WTC11 (cell line): ENCODE data around the gene TCP11L2.

Experiments
- AR ChIP-seq: fragments of 250-450 bp; sonication (Bioruptor Pico); IDR thresholded peaks from 2 replicates; pipeline ENCODE4 v1.9.0; 2021; ENCODE audit warnings: mild to moderate bottlenecking
- ATF1 ChIP-seq: sonication (generic); formaldehyde crosslinking; IDR thresholded peaks from 2 replicates; pipeline ENCODE4 v1.8.1; 2023; ENCODE audit warnings: mild to moderate bottlenecking, moderate library complexity, missing genetic modification reagents
- CREB1 ChIP-seq: sonication (generic); formaldehyde crosslinking; IDR thresholded peaks from 2 replicates; pipeline ENCODE4 v1.8.0; 2023; ENCODE audit warnings: mild to moderate bottlenecking, missing genetic modification reagents
- MAX ChIP-seq: sonication (generic); formaldehyde crosslinking; IDR thresholded peaks from 2 replicates; pipeline ENCODE4 v1.8.0; 2022; ENCODE audit warnings: mild to moderate bottlenecking, missing genetic modification reagents
- NFE2L1 ChIP-seq: sonication (generic); formaldehyde crosslinking; IDR thresholded peaks from 2 replicates; pipeline ENCODE4 v1.8.1; 2023; ENCODE audit warnings: missing genetic modification reagents
- NR2C2 ChIP-seq: sonication (generic); formaldehyde crosslinking; IDR thresholded peaks from 2 replicates; pipeline ENCODE4 v1.8.0; 2022; ENCODE audit warnings: mild to moderate bottlenecking, missing genetic modification reagents
- PRDM15 ChIP-seq: sonication (generic); formaldehyde crosslinking; IDR thresholded peaks from 2 replicates; pipeline ENCODE4 v1.8.0; 2022; ENCODE audit warnings: missing genetic modification reagents
- TEAD4 ChIP-seq: sonication (generic); formaldehyde crosslinking; IDR thresholded peaks from 2 replicates; pipeline ENCODE4 v1.8.0; 2022; ENCODE audit warnings: mild to moderate bottlenecking, missing genetic modification reagents
- ZNF121 ChIP-seq: sonication (generic); formaldehyde crosslinking; IDR thresholded peaks from 2 replicates; pipeline ENCODE4 v1.8.0; 2023; ENCODE audit warnings: missing genetic modification reagents
- TF ChIP-seq, protein P1 (sequence below): fragments of 200-600 bp; IDR thresholded peaks from 2 replicates; pipeline ENCODE4 v1.8.0; 2022; ENCODE audit warnings: antibody characterized with exemption
- TF ChIP-seq, protein P2 (sequence below): sonication (generic); formaldehyde crosslinking; IDR thresholded peaks from 2 replicates; pipeline ENCODE4 v1.8.0; 2023; ENCODE audit warnings: missing genetic modification reagents
- TF ChIP-seq, protein P3 (sequence below): sonication (generic); formaldehyde crosslinking; conservative IDR thresholded peaks from 2 replicates; pipeline ENCODE4 v1.8.1; 2022; ENCODE audit warnings: mild to moderate bottlenecking, missing genetic modification reagents
- TF ChIP-seq, protein P4 (sequence below): sonication (generic); formaldehyde crosslinking; IDR thresholded peaks from 2 replicates; pipeline ENCODE4 v1.8.1; 2023; ENCODE audit warnings: mild to moderate bottlenecking, moderate library complexity, missing genetic modification reagents
- TF ChIP-seq, protein P5 (sequence below): sonication (generic); formaldehyde crosslinking; IDR thresholded peaks from 2 replicates; pipeline ENCODE4 v1.8.1; 2023; ENCODE audit warnings: mild to moderate bottlenecking, missing genetic modification reagents, borderline replicate concordance

DNA sequence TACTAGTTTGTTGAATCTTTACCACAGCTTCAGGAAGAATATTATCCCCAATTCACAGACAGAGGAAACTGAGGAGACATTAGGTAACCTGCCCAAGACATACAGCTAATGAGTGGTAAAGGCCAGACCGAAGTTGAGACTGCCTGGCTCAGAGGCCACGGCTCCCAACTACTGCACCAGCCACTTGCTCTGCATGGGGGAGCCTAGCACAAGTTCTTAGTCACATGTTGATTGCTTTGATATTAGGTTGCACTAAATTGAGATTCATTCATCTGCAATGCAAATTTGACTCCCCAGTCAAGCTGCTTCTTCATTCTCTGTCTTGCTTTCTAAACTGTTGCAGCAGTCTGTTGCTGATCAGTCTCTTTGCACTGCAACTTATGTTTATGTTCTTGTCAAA, 29.1 kb downstream of the TCP11L2 start:
- TF ChIP-seq CREB1 (CRISPR knock-in tag): no peak
- TF ChIP-seq AR: no peak
- TF ChIP-seq, protein P1, sequence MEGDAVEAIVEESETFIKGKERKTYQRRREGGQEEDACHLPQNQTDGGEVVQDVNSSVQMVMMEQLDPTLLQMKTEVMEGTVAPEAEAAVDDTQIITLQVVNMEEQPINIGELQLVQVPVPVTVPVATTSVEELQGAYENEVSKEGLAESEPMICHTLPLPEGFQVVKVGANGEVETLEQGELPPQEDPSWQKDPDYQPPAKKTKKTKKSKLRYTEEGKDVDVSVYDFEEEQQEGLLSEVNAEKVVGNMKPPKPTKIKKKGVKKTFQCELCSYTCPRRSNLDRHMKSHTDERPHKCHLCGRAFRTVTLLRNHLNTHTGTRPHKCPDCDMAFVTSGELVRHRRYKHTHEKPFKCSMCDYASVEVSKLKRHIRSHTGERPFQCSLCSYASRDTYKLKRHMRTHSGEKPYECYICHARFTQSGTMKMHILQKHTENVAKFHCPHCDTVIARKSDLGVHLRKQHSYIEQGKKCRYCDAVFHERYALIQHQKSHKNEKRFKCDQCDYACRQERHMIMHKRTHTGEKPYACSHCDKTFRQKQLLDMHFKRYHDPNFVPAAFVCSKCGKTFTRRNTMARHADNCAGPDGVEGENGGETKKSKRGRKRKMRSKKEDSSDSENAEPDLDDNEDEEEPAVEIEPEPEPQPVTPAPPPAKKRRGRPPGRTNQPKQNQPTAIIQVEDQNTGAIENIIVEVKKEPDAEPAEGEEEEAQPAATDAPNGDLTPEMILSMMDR: no peak
- TF ChIP-seq PRDM15: no peak
- TF ChIP-seq, protein P2, sequence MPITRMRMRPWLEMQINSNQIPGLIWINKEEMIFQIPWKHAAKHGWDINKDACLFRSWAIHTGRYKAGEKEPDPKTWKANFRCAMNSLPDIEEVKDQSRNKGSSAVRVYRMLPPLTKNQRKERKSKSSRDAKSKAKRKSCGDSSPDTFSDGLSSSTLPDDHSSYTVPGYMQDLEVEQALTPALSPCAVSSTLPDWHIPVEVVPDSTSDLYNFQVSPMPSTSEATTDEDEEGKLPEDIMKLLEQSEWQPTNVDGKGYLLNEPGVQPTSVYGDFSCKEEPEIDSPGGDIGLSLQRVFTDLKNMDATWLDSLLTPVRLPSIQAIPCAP (CRISPR knock-in tag): no peak
- no peak for TF ChIP-seq TEAD4 (CRISPR knock-in tag)
- no peak for TF ChIP-seq ATF1
- no peak for TF ChIP-seq NR2C2
- no peak for TF ChIP-seq NFE2L1 (CRISPR knock-in tag)
- TF ChIP-seq, protein P3, sequence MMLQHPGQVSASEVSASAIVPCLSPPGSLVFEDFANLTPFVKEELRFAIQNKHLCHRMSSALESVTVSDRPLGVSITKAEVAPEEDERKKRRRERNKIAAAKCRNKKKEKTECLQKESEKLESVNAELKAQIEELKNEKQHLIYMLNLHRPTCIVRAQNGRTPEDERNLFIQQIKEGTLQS (CRISPR knock-in tag): no peak
- no peak for TF ChIP-seq ZNF121 (CRISPR knock-in tag)
- TF ChIP-seq, protein P4, sequence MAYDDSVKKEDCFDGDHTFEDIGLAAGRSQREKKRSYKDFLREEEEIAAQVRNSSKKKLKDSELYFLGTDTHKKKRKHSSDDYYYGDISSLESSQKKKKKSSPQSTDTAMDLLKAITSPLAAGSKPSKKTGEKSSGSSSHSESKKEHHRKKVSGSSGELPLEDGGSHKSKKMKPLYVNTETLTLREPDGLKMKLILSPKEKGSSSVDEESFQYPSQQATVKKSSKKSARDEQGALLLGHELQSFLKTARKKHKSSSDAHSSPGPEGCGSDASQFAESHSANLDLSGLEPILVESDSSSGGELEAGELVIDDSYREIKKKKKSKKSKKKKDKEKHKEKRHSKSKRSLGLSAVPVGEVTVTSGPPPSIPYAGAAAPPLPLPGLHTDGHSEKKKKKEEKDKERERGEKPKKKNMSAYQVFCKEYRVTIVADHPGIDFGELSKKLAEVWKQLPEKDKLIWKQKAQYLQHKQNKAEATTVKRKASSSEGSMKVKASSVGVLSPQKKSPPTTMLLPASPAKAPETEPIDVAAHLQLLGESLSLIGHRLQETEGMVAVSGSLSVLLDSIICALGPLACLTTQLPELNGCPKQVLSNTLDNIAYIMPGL: no peak
- TF ChIP-seq MAX (CRISPR knock-in tag): no peak
- TF ChIP-seq, protein P5, sequence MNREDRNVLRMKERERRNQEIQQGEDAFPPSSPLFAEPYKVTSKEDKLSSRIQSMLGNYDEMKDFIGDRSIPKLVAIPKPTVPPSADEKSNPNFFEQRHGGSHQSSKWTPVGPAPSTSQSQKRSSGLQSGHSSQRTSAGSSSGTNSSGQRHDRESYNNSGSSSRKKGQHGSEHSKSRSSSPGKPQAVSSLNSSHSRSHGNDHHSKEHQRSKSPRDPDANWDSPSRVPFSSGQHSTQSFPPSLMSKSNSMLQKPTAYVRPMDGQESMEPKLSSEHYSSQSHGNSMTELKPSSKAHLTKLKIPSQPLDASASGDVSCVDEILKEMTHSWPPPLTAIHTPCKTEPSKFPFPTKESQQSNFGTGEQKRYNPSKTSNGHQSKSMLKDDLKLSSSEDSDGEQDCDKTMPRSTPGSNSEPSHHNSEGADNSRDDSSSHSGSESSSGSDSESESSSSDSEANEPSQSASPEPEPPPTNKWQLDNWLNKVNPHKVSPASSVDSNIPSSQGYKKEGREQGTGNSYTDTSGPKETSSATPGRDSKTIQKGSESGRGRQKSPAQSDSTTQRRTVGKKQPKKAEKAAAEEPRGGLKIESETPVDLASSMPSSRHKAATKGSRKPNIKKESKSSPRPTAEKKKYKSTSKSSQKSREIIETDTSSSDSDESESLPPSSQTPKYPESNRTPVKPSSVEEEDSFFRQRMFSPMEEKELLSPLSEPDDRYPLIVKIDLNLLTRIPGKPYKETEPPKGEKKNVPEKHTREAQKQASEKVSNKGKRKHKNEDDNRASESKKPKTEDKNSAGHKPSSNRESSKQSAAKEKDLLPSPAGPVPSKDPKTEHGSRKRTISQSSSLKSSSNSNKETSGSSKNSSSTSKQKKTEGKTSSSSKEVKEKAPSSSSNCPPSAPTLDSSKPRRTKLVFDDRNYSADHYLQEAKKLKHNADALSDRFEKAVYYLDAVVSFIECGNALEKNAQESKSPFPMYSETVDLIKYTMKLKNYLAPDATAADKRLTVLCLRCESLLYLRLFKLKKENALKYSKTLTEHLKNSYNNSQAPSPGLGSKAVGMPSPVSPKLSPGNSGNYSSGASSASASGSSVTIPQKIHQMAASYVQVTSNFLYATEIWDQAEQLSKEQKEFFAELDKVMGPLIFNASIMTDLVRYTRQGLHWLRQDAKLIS (CRISPR knock-in tag): no peak
